Heart left ventricle (tissue), 16 donors: ENCODE results near the gene GPX4. TPM values are rescaled to one million over a fixed set of nuclear protein-coding genes. Genes with fewer than 3 reads are reported as not detected.
A peak's percentile ranks its signal among the peaks of the same experiment; 100 is the strongest.

ENCODE experiments used
- ATAC-seq, 4 donors: fragments of 200-7000 bp; cut with Tn5 transposase; one replicate each; pipeline ENCODE4 v1.9.1; 2020 to 2022; ENCODE audit warnings: moderate library complexity in 4 of 4, mild to moderate bottlenecking in 3 of 4, moderate number of reproducible peaks in 1 of 4
- DNase-seq, 5 donors: peaks; one replicate each; pipeline ENCODE4 v3.0.0-alpha.2; 2020
- H3K27ac ChIP-seq, 12 donors: fragments of 200-600 bp; sonication (generic) in 4 of 12; one replicate each; pipeline versions ENCODE4 v1.5.0 to v1.8.0; 2016 to 2022; ENCODE audit warnings: mild to moderate bottlenecking in 2 of 12
- H3K27me3 ChIP-seq, 9 donors: fragments of 200-600 bp; sonication (generic) in 2 of 9; one replicate each; pipeline versions ENCODE4 v1.5.1 to v1.8.0; 2016 to 2022; ENCODE audit warnings: mild to moderate bottlenecking in 3 of 9
- H3K36me3 ChIP-seq, 9 donors: fragments of 200-600 bp; sonication (generic) in 2 of 9; one replicate each; pipeline versions ENCODE4 v1.5.0 to v1.8.0; 2018 to 2022; ENCODE audit warnings: mild to moderate bottlenecking in 2 of 9
- H3K4me1 ChIP-seq, 12 donors: fragments of 200-600 bp; sonication (generic) in 4 of 12; one replicate each; pipeline versions ENCODE4 v1.5.0 to v1.8.0; 2016 to 2022; ENCODE audit warnings: mild to moderate bottlenecking in 3 of 12
- H3K4me3 ChIP-seq, 12 donors: fragments of 200-600 bp; sonication (generic) in 4 of 12; one replicate each; pipeline versions ENCODE4 v1.5.0 to v1.8.0; 2017 to 2022; ENCODE audit warnings: mild to moderate bottlenecking in 9 of 12, moderate library complexity in 4 of 12
- H3K9me3 ChIP-seq, 12 donors: fragments of 200-600 bp; sonication (generic) in 4 of 12; one replicate each; pipeline versions ENCODE4 v1.5.0 to v1.8.0; 2016 to 2022; ENCODE audit warnings: mild to moderate bottlenecking in 1 of 12
- CTCF ChIP-seq, 12 donors: fragments of 200-600 bp; sonication (generic) in 4 of 12; IDR thresholded peaks; one replicate each; pipeline versions ENCODE4 v1.5.0 to v1.8.0; 2018 to 2022; ENCODE audit warnings: antibody characterized with exemption in 12 of 12, mild to moderate bottlenecking in 5 of 12
- POLR2A ChIP-seq, 2 donors: fragments of 450-650 bp; IDR thresholded peaks; one replicate each; pipeline ENCODE4 v1.6.1; 2017; ENCODE audit warnings: antibody characterized with exemption in 2 of 2, mild to moderate bottlenecking in 2 of 2, moderate library complexity in 2 of 2
- WGBS, 4 donors: extraction: QIAGEN DNeasy Blood & Tissue Kit in 2 of 4; methylation state at CpG; one replicate each; pipeline versions ENCODE4 v1.1.5 to v1.1.7; 2013 to 2018; 5-methylcytosine and 5-hydroxymethylcytosine counted together
- intact Hi-C, 10 donors: fragments of 100-400 bp; cut with DNase I; formaldehyde crosslinking; loops; one replicate each; pipeline versions ENCODE4 v1.11.1 to v1.14.2; 2022
- polyA plus RNA-seq, 2 donors: library from polyadenylated mRNA; stranded (reverse); fragments of 200-250 nt; gene quantifications; one replicate each; pipeline ENCODE4 v1.2.3, GENCODE V29; 2013
- total RNA-seq, 9 donors: library from RNA; depleted of rRNA in 2 of 9; stranded (reverse); fragments of >200 nt in 2 of 9; fragmentation: NEBNext Ultra II Directional in 3 of 9; extraction: Animal tissue kit (Norgen Biotek cat#: 25700) in 3 of 9; gene quantifications; one replicate each; pipeline versions ENCODE4 v1.1.0 to v1.2.4, GENCODE V29; 2016 to 2023
- donor health status: ischemic (EF 13 %, LVEDD 7.1; RV severe dilation, severe dysfunction).
- donor health status: healthy with polysubstance abuse.
- donor health status: DM: no; HTN: yes; CAD: no.
- donor health status: DM: no; HTN: no; CAD: no.
- donor health status: ischemic (EF 25% LVEDD 6.9; RV normal size, moderate dysfunction).
- donor health status: ischemic (EF 25% LVEDD 5.7; RV mildly dilated, moderate dysfunction).
- donor health status: healthy.
- donor health status: DM: yes; HTN: yes; CAD: no.
- donor health status: ischemic (EF 35%, LVEDD 5.7; RV mildly dilated, moderate dysfunction).
- donor health status: nonischemic (EF 11% LVEDD 7.7; RV severe dilation, severe dysfunction).
- donor health status: DM: yes; HTN: yes; CAD: no.
- donor health status: PGD.
- donor health status: ischemic (EF 29% LVEDD 5.4; RV normal size, mild dysfunction).
- donor health status: nonischemic (EF 23%, LVEDD 6.1; RV moderate dilation, normal function).

GPX4 gene
- total and polyA plus RNA-seq, 11 donors, result 251 to 590 (median 326) TPM

GRCh38 chr19:1061987-1062386 lies 41.8 kb upstream of the GPX4 start:
- H3K4me3 ChIP-seq, result no peak overlapping the region
- intact Hi-C loops, result no loop called here
- H3K9me3 ChIP-seq, result peaks cover 4 to 34% (median 24%) of the 10 kb centered on the region in 12 donors
- peaks cover 2 to 26% (median 16%) of the 10 kb centered on the region in 12 donors for H3K4me1 ChIP-seq
- ATAC-seq (no peak), DNase-seq (no peak)
- peaks cover 0 to 13% (median 0%) of the 10 kb centered on the region in 9 donors for H3K36me3 ChIP-seq
- 84 to 94% (median 89%) methylated on average over 5 to 20 of the region's 20 CpGs for WGBS, 4 donors
- H3K27ac ChIP-seq, result no peak overlapping the region
- H3K27me3 ChIP-seq, result peaks cover 8 to 33% (median 11%) of the 10 kb centered on the region in 9 donors
- TF ChIP-seq POLR2A (IDR thresholded peaks at IDR 0.05), result no peak
- no peak for TF ChIP-seq CTCF (IDR thresholded peaks at IDR 0.05)

GRCh38 chr19:1062387-1063029 lies 41.3 kb upstream of the GPX4 start:
- no peak overlapping the region for H3K27ac ChIP-seq
- no peak overlapping the region for H3K4me3 ChIP-seq
- H3K9me3 ChIP-seq, result peaks cover 4 to 29% (median 18%) of the 10 kb centered on the region in 12 donors
- ATAC-seq (no peak), DNase-seq (no peak)
- WGBS, 4 donors, result 79 to 93% (median 86%) methylated on average over 16 to 17 of the region's 17 CpGs
- peaks cover 0 to 9% (median 0%) of the 10 kb centered on the region in 9 donors for H3K36me3 ChIP-seq
- intact Hi-C loops, result no loop called here
- peaks cover 13 to 38% (median 16%) of the 10 kb centered on the region in 9 donors for H3K27me3 ChIP-seq
- TF ChIP-seq CTCF (IDR thresholded peaks at IDR 0.05) (no peak), POLR2A (IDR thresholded peaks at IDR 0.05) (no peak)
- peaks cover 5 to 31% (median 19%) of the 10 kb centered on the region in 12 donors for H3K4me1 ChIP-seq

- TF ChIP-seq POLR2A (IDR thresholded peaks at IDR 0.05), result no peak
- no peak for TF ChIP-seq CTCF (IDR thresholded peaks at IDR 0.05)
- peaks cover 16 to 45% (median 23%) of the 10 kb centered on the region in 9 donors for H3K27me3 ChIP-seq
- H3K27ac ChIP-seq, result no peak overlapping the region
- H3K9me3 ChIP-seq, result peaks cover 0 to 21% (median 11%) of the 10 kb centered on the region in 12 donors
- H3K4me1 ChIP-seq, result peaks cover 5 to 33% (median 19%) of the 10 kb centered on the region in 12 donors
- ATAC-seq (no peak), DNase-seq (peak in 1 of 5 donors; percentile 60)
- 69 to 93% (median 84%) methylated on average over 34 to 37 of the region's 37 CpGs for WGBS, 4 donors
- peaks cover 0 to 7% (median 0%) of the 10 kb centered on the region in 9 donors for H3K36me3 ChIP-seq
- H3K4me3 ChIP-seq, result no peak overlapping the region
- intact Hi-C loops, result no loop called here
Observed at GRCh38 chr19:1063030-1063908, 40.5 kb upstream of the GPX4 start.
